ENCODE results near the gene SDCCAG8.

The SDCCAG8 gene

GRCh38 chr1:243514927-243515326 lies 259.1 kb downstream of the SDCCAG8 start:
- no peak for DNase-seq

GRCh38 chr1:243520831-243521230 lies 265.0 kb downstream of the SDCCAG8 start:
- no peak for DNase-seq

GRCh38 chr1:243523766-243524165 lies 267.9 kb downstream of the SDCCAG8 start:
- DNase-seq = no peak

GRCh38 chr1:243525085-243525487 lies 269.2 kb downstream of the SDCCAG8 start:
- DNase-seq = no peak

GRCh38 chr1:243526180-243526579 lies 270.3 kb downstream of the SDCCAG8 start:
- DNase-seq = no peak

- DNase-seq = no peak
Measured at GRCh38 chr1:243528459-243529121, 272.7 kb downstream of the SDCCAG8 start.

GRCh38 chr1:243529512-243529911 lies 273.7 kb downstream of the SDCCAG8 start:
- no peak for DNase-seq

- DNase-seq = no peak
Measured at GRCh38 chr1:243535014-243535413, 279.2 kb downstream of the SDCCAG8 start.

GRCh38 chr1:243539636-243540035 lies 283.8 kb downstream of the SDCCAG8 start:
- DNase-seq = no peak

GRCh38 chr1:243542739-243543415 lies 287.0 kb downstream of the SDCCAG8 start:
- no peak for DNase-seq

GRCh38 chr1:243543501-243543900 lies 287.7 kb downstream of the SDCCAG8 start:
- DNase-seq = no peak

- no peak for DNase-seq
Measured at GRCh38 chr1:243546457-243546856, 290.6 kb downstream of the SDCCAG8 start.

- no peak for DNase-seq
Measured at GRCh38 chr1:243547891-243548290, 292.1 kb downstream of the SDCCAG8 start.

GRCh38 chr1:243548516-243548915 lies 292.7 kb downstream of the SDCCAG8 start:
- DNase-seq = no peak

- DNase-seq = no peak
Measured at GRCh38 chr1:243549108-243549507, 293.3 kb downstream of the SDCCAG8 start.
